ENCODE measurements around the gene MYPOP. TPM values are rescaled to one million over a fixed set of nuclear protein-coding genes. Genes with fewer than 3 reads are reported as not detected.

MYPOP gene
- total RNA-seq, 1 donor from 2014 or later: 9.1 TPM

GRCh38 chr19:45862564-45863334 lies 39.7 kb downstream of the MYPOP start, which contains the start of gene SYMPK:
Gene SYMPK (minus strand): TSS chr19:45863147. CDS start chr19:45854495, 8,652 bp downstream.
- peaks cover 4% of the 10 kb centered on the region for H3K36me3 Mint-ChIP-seq (ENCODE audit: low read depth)
- H3K9me3 Mint-ChIP-seq: no peaks in the 10 kb centered on the region
- TF ChIP-seq, protein P1, sequence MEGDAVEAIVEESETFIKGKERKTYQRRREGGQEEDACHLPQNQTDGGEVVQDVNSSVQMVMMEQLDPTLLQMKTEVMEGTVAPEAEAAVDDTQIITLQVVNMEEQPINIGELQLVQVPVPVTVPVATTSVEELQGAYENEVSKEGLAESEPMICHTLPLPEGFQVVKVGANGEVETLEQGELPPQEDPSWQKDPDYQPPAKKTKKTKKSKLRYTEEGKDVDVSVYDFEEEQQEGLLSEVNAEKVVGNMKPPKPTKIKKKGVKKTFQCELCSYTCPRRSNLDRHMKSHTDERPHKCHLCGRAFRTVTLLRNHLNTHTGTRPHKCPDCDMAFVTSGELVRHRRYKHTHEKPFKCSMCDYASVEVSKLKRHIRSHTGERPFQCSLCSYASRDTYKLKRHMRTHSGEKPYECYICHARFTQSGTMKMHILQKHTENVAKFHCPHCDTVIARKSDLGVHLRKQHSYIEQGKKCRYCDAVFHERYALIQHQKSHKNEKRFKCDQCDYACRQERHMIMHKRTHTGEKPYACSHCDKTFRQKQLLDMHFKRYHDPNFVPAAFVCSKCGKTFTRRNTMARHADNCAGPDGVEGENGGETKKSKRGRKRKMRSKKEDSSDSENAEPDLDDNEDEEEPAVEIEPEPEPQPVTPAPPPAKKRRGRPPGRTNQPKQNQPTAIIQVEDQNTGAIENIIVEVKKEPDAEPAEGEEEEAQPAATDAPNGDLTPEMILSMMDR (conservative IDR thresholded peaks at IDR 0.05): no peak
- peak within 1 kb of the TSS; percentile 96 for H3K27ac Mint-ChIP-seq (ENCODE audit: unreplicated experiment)
- peaks cover 12% of the 10 kb centered on the region for H3K4me1 Mint-ChIP-seq
- H3K4me3 Mint-ChIP-seq: peak within 1 kb of the TSS; percentile 94
- peak; percentile 96 for DNase-seq (ENCODE audit: low read depth, low spot score)
- H3K27me3 Mint-ChIP-seq (ENCODE audit: low read depth): peaks cover 52% of the 10 kb centered on the region

GRCh38 chr19:45862271-45862563 lies 40.2 kb downstream of the MYPOP start:
- Mint-ChIP-seq H3K9me3 (no peaks in the 10 kb centered on the region), H3K36me3 (ENCODE audit: low read depth) (peaks cover 4% of the 10 kb centered on the region), H3K4me1 (peaks cover 12% of the 10 kb centered on the region), H3K4me3 (peak overlapping the region; percentile 94), H3K27ac (ENCODE audit: unreplicated experiment) (peak overlapping the region; percentile 96), H3K27me3 (ENCODE audit: low read depth) (peaks cover 47% of the 10 kb centered on the region)
- TF ChIP-seq, protein P1 (conservative IDR thresholded peaks at IDR 0.05): no peak
- no peak for DNase-seq (ENCODE audit: low read depth, low spot score)

GRCh38 chr19:45860359-45861259 lies 41.8 kb downstream of the MYPOP start:
- DNase-seq (ENCODE audit: low read depth, low spot score): no peak
- H3K9me3 Mint-ChIP-seq: no peaks in the 10 kb centered on the region
- peaks cover 4% of the 10 kb centered on the region for H3K36me3 Mint-ChIP-seq (ENCODE audit: low read depth)
- peaks cover 31% of the 10 kb centered on the region for H3K27me3 Mint-ChIP-seq (ENCODE audit: low read depth)
- TF ChIP-seq, protein P1 (conservative IDR thresholded peaks at IDR 0.05): no peak
- peaks cover 12% of the 10 kb centered on the region for H3K4me1 Mint-ChIP-seq
- no peak overlapping the region for H3K27ac Mint-ChIP-seq (ENCODE audit: unreplicated experiment)
- H3K4me3 Mint-ChIP-seq: peak overlapping the region; percentile 66

DNA sequence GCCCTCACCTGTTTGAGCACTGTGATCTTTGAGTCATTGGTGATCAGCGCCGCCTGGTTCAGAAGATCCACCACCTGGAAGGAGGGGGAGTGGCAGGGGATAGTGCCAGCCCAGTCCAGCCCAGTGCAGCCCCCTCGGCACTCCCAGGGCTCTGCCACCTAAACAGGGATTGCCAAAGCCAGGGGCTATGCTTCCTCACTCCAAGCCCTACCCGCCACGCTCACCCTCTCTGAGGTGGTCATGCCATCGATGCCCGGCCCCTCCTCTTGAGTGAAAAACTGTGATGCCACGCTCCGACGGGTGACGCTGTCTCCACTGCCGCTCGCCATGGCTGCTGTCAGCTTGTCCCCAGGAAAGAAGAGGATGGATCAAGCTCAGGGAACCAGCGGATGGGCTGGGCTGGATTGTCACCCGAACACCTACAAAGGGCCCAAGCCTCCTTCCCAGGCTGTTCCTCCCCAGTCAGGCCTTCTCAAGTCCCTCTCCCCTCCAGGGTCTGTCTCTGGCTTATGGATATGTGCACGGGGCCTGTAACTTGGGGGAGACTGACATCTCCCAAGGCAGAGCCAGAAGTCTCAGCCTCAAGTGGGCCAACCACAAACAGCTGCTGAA lies 48.1 kb downstream of the MYPOP start:
- H3K36me3 Mint-ChIP-seq (ENCODE audit: low read depth): peaks cover 15% of the 10 kb centered on the region
- no peaks in the 10 kb centered on the region for H3K4me1 Mint-ChIP-seq
- TF ChIP-seq, protein P1 (conservative IDR thresholded peaks at IDR 0.05): no peak
- H3K27ac Mint-ChIP-seq (ENCODE audit: unreplicated experiment): no peak overlapping the region
- DNase-seq (ENCODE audit: low read depth, low spot score): no peak
- no peaks in the 10 kb centered on the region for H3K9me3 Mint-ChIP-seq
- no peak overlapping the region for H3K4me3 Mint-ChIP-seq
- H3K27me3 Mint-ChIP-seq (ENCODE audit: low read depth): no peaks in the 10 kb centered on the region

GRCh38 chr19:45852983-45853382 lies 49.4 kb downstream of the MYPOP start:
- H3K4me1 Mint-ChIP-seq: no peaks in the 10 kb centered on the region
- no peaks in the 10 kb centered on the region for H3K9me3 Mint-ChIP-seq
- no peak for DNase-seq (ENCODE audit: low read depth, low spot score)
- H3K27me3 Mint-ChIP-seq (ENCODE audit: low read depth): no peaks in the 10 kb centered on the region
- no peak overlapping the region for H3K27ac Mint-ChIP-seq (ENCODE audit: unreplicated experiment)
- TF ChIP-seq, protein P1 (conservative IDR thresholded peaks at IDR 0.05): no peak
- peaks cover 15% of the 10 kb centered on the region for H3K36me3 Mint-ChIP-seq (ENCODE audit: low read depth)
- H3K4me3 Mint-ChIP-seq: no peak overlapping the region
